HEK293 (cell line): Measurements from ENCODE around the gene HOXC5.

Experiments
- FEZF1 ChIP-seq: fragments of 450-650 bp; formaldehyde crosslinking; IDR thresholded peaks from 2 replicates; pipeline ENCODE4 v1.5.1; 2016; ENCODE audit warnings: missing biosample characterization, missing genetic modification characterization
- GLI2 ChIP-seq: fragments of 450-650 bp; formaldehyde crosslinking; IDR thresholded peaks from 2 replicates; pipeline ENCODE4; 2017; ENCODE audit warnings: missing biosample characterization, missing genetic modification characterization, low read depth, borderline replicate concordance
- KLF10 ChIP-seq: fragments of 450-650 bp; IDR thresholded peaks from 2 replicates; pipeline ENCODE4 v1.5.1; 2018; ENCODE audit warnings: missing biosample characterization, mild to moderate bottlenecking, missing genetic modification characterization
- KLF16 ChIP-seq: fragments of 450-650 bp; formaldehyde crosslinking; IDR thresholded peaks from 2 replicates; pipeline ENCODE4 v1.5.1; 2017; ENCODE audit warnings: missing biosample characterization, missing genetic modification characterization
- MYNN ChIP-seq: fragments of 450-650 bp; formaldehyde crosslinking; IDR thresholded peaks from 2 replicates; pipeline ENCODE4 v1.5.1; 2016; ENCODE audit warnings: missing biosample characterization, missing genetic modification characterization, borderline replicate concordance
- OVOL3 ChIP-seq: fragments of 450-650 bp; formaldehyde crosslinking; IDR thresholded peaks from 2 replicates; pipeline ENCODE4 v1.5.1; 2016; ENCODE audit warnings: missing biosample characterization, missing genetic modification characterization
- PRDM1 ChIP-seq: fragments of 450-650 bp; formaldehyde crosslinking; IDR thresholded peaks from 2 replicates; pipeline ENCODE4; 2016; ENCODE audit warnings: missing biosample characterization, missing genetic modification characterization
- RBAK ChIP-seq: fragments of 450-650 bp; formaldehyde crosslinking; IDR thresholded peaks from 2 replicates; pipeline ENCODE4 v1.5.1; 2016; ENCODE audit warnings: missing biosample characterization, missing genetic modification characterization
- REPIN1 ChIP-seq: fragments of 450-650 bp; formaldehyde crosslinking; IDR thresholded peaks from 2 replicates; pipeline ENCODE4 v1.5.1; 2017; ENCODE audit warnings: missing biosample characterization, missing genetic modification characterization, low read depth
- SALL2 ChIP-seq: fragments of 450-650 bp; formaldehyde crosslinking; IDR thresholded peaks from 2 replicates; pipeline ENCODE4 v1.5.0; 2017; ENCODE audit warnings: missing biosample characterization, mild to moderate bottlenecking, missing genetic modification characterization, borderline replicate concordance
- SETDB1 ChIP-seq: IDR thresholded peaks from one replicate; pipeline ENCODE4 v1.6.1; 2017; ENCODE audit warnings: mild to moderate bottlenecking, low read length, moderate library complexity, mixed read lengths; ENCODE audit not compliant: insufficient read length
- ZBTB48 ChIP-seq: fragments of 450-650 bp; formaldehyde crosslinking; IDR thresholded peaks from 2 replicates; pipeline ENCODE4 v1.5.1; 2016; ENCODE audit warnings: missing biosample characterization, missing genetic modification characterization
- ZIC2 ChIP-seq: fragments of 450-650 bp; formaldehyde crosslinking; IDR thresholded peaks from 2 replicates; pipeline ENCODE4 v1.5.1; 2016; ENCODE audit warnings: missing biosample characterization, missing genetic modification characterization
- ZNF133 ChIP-seq: fragments of 450-650 bp; formaldehyde crosslinking; IDR thresholded peaks from 2 replicates; pipeline ENCODE4 v1.5.1; 2016; ENCODE audit warnings: missing biosample characterization, missing genetic modification characterization
- ZNF174 ChIP-seq: fragments of 450-650 bp; formaldehyde crosslinking; IDR thresholded peaks from 2 replicates; pipeline ENCODE4 v1.5.0; 2017; ENCODE audit warnings: missing biosample characterization, mild to moderate bottlenecking, missing genetic modification characterization
- ZNF19 ChIP-seq: fragments of 450-650 bp; formaldehyde crosslinking; IDR thresholded peaks from 2 replicates; pipeline ENCODE4; 2016; ENCODE audit warnings: missing biosample characterization, missing genetic modification characterization, low read depth
- ZNF214 ChIP-seq: fragments of 450-650 bp; formaldehyde crosslinking; IDR thresholded peaks from 2 replicates; pipeline ENCODE4 v1.5.1; 2017; ENCODE audit warnings: missing biosample characterization, mild to moderate bottlenecking, missing genetic modification characterization, borderline replicate concordance
- ZNF223 ChIP-seq: fragments of 450-650 bp; formaldehyde crosslinking; IDR thresholded peaks from 2 replicates; pipeline ENCODE4 v1.5.1; 2016; ENCODE audit warnings: missing biosample characterization, missing genetic modification characterization
- ZNF23 ChIP-seq: fragments of 450-650 bp; formaldehyde crosslinking; IDR thresholded peaks from 2 replicates; pipeline ENCODE4 v1.5.1; 2016; ENCODE audit warnings: missing biosample characterization, missing genetic modification characterization, borderline replicate concordance
- ZNF302 ChIP-seq: fragments of 450-650 bp; formaldehyde crosslinking; IDR thresholded peaks from 2 replicates; pipeline ENCODE4 v1.5.1; 2016; ENCODE audit warnings: missing biosample characterization, missing genetic modification characterization, low read depth
- ZNF37A ChIP-seq: fragments of 450-650 bp; IDR thresholded peaks from 2 replicates; pipeline ENCODE4 v1.5.1; 2018; ENCODE audit warnings: missing biosample characterization, missing genetic modification characterization
- ZNF433 ChIP-seq: fragments of 450-650 bp; formaldehyde crosslinking; IDR thresholded peaks from 2 replicates; pipeline ENCODE4 v1.5.1; 2016; ENCODE audit warnings: missing biosample characterization, missing genetic modification characterization, low read depth
- ZNF529 ChIP-seq: fragments of 450-650 bp; formaldehyde crosslinking; IDR thresholded peaks from 2 replicates; pipeline ENCODE4 v1.5.1; 2017; ENCODE audit warnings: missing genetic modification characterization, missing biosample characterization; ENCODE audit not compliant: insufficient replicate concordance
- ZNF555 ChIP-seq: fragments of 450-650 bp; formaldehyde crosslinking; conservative IDR thresholded peaks from 2 replicates; pipeline ENCODE4 v1.5.1; 2017; ENCODE audit warnings: missing biosample characterization, mild to moderate bottlenecking, missing genetic modification characterization, inconsistent platforms
- ZNF654 ChIP-seq: fragments of 450-650 bp; formaldehyde crosslinking; IDR thresholded peaks from 2 replicates; pipeline ENCODE4 v1.5.1; 2016; ENCODE audit warnings: low read depth, missing biosample characterization, missing genetic modification characterization
- ZNF664 ChIP-seq: fragments of 450-650 bp; formaldehyde crosslinking; IDR thresholded peaks from 2 replicates; pipeline ENCODE4 v1.5.1; 2016; ENCODE audit warnings: missing biosample characterization, missing genetic modification characterization
- ZNF768 ChIP-seq: fragments of 450-650 bp; formaldehyde crosslinking; IDR thresholded peaks from 2 replicates; pipeline ENCODE4 v1.5.1; 2018; ENCODE audit warnings: missing biosample characterization, mild to moderate bottlenecking, missing genetic modification characterization
- ZNF792 ChIP-seq: fragments of 450-650 bp; formaldehyde crosslinking; IDR thresholded peaks from 2 replicates; pipeline ENCODE4 v1.5.1; 2016; ENCODE audit warnings: missing biosample characterization, missing genetic modification characterization
- ZNF837 ChIP-seq: fragments of 450-650 bp; formaldehyde crosslinking; IDR thresholded peaks from 2 replicates; pipeline ENCODE4 v1.5.1; 2016; ENCODE audit warnings: missing biosample characterization, missing genetic modification characterization
- ZSCAN30 ChIP-seq: fragments of 450-650 bp; IDR thresholded peaks from 2 replicates; pipeline ENCODE4 v1.5.1; 2018; ENCODE audit warnings: missing biosample characterization, mild to moderate bottlenecking, missing genetic modification characterization, moderate library complexity
- TF ChIP-seq, protein P1 (sequence below): fragments of 450-650 bp; formaldehyde crosslinking; IDR thresholded peaks from 2 replicates; pipeline ENCODE4 v1.5.1; 2017; ENCODE audit warnings: missing biosample characterization, missing genetic modification characterization
- TF ChIP-seq, protein P2 (sequence below): fragments of 450-650 bp; formaldehyde crosslinking; optimal IDR thresholded peaks from 2 replicates; pipeline ENCODE3; 2016; ENCODE audit warnings: missing biosample characterization, mild to moderate bottlenecking, missing genetic modification characterization
- TF ChIP-seq, protein P3 (sequence below): fragments of 450-650 bp; formaldehyde crosslinking; IDR thresholded peaks from 2 replicates; pipeline ENCODE4 v1.5.1; 2016; ENCODE audit warnings: missing biosample characterization, missing genetic modification characterization, borderline replicate concordance
- TF ChIP-seq, protein P4 (sequence below): fragments of 450-650 bp; formaldehyde crosslinking; IDR thresholded peaks from 2 replicates; pipeline ENCODE4 v1.5.1; 2016; ENCODE audit warnings: missing biosample characterization, missing genetic modification characterization

Gene HOXC5

DNA sequence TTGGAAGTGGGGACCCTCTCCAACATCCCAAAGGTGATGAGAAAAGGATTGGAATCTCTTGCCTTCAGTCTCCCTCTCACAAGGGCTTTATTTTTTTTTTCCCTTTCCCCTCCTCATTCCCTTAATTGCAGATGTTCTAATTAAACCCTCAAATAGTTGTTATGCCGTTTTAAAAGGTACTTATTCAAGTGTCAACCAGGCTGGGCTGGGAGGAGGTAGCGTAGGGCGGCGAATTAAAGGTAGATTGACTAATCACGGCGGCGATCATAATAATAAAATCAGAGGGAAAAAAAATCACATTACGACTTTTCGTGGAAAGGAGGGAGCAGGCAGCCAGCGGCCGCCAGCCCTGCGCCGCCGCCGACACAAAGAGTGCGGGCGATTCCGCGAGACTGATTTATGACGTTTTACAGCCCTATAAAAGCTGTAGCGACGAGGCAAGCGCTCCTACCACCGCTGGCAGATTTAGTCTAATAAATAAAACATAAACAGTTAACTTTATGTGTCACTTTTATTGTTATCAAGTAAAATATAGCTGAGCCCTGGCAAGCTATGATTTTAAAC lies 19.1 kb downstream of the HOXC5 start (continued):
- TF ChIP-seq, protein P1, sequence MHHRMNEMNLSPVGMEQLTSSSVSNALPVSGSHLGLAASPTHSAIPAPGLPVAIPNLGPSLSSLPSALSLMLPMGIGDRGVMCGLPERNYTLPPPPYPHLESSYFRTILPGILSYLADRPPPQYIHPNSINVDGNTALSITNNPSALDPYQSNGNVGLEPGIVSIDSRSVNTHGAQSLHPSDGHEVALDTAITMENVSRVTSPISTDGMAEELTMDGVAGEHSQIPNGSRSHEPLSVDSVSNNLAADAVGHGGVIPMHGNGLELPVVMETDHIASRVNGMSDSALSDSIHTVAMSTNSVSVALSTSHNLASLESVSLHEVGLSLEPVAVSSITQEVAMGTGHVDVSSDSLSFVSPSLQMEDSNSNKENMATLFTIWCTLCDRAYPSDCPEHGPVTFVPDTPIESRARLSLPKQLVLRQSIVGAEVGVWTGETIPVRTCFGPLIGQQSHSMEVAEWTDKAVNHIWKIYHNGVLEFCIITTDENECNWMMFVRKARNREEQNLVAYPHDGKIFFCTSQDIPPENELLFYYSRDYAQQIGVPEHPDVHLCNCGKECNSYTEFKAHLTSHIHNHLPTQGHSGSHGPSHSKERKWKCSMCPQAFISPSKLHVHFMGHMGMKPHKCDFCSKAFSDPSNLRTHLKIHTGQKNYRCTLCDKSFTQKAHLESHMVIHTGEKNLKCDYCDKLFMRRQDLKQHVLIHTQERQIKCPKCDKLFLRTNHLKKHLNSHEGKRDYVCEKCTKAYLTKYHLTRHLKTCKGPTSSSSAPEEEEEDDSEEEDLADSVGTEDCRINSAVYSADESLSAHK (tag by site-specific recombination): peak; percentile 97
- TF ChIP-seq ZNF133 (no peak), ZNF792 (no peak), ZSCAN30 (peak; percentile 100), ZNF837 (tag by site-specific recombination) (no peak), ZNF19 (peak; percentile 98), REPIN1 (tag by site-specific recombination) (peak; percentile 87; the same call in 1 of the 2 replicates), RBAK (no peak), ZNF214 (tag by site-specific recombination) (no peak; the same call in 1 of the 2 replicates), ZNF768 (tag by site-specific recombination) (no peak), MYNN (tag by site-specific recombination) (peak; percentile 31), FEZF1 (tag by site-specific recombination) (peak; percentile 99), GLI2 (tag by site-specific recombination) (peak; percentile 99), ZNF433 (no peak), SALL2 (tag by site-specific recombination) (no peak), KLF10 (tag by site-specific recombination) (peak; percentile 92), ZBTB48 (tag by site-specific recombination) (no peak; the same call in 1 of the 2 replicates), SETDB1 (no peak), KLF16 (tag by site-specific recombination) (peak; percentile 78), ZNF555 (tag by site-specific recombination) (no peak), ZNF664 (tag by site-specific recombination) (peak; percentile 80), ZNF654 (no peak), ZNF223 (tag by site-specific recombination) (peak; percentile 86), ZNF529 (tag by site-specific recombination) (no peak), ZNF302 (no peak), ZNF37A (tag by site-specific recombination) (no peak), PRDM1 (tag by site-specific recombination) (peak; percentile 70), ZNF23 (no peak), ZNF174 (no peak), ZIC2 (tag by site-specific recombination) (peak; percentile 96), OVOL3 (tag by site-specific recombination) (peak; percentile 95)
- TF ChIP-seq, protein P2, sequence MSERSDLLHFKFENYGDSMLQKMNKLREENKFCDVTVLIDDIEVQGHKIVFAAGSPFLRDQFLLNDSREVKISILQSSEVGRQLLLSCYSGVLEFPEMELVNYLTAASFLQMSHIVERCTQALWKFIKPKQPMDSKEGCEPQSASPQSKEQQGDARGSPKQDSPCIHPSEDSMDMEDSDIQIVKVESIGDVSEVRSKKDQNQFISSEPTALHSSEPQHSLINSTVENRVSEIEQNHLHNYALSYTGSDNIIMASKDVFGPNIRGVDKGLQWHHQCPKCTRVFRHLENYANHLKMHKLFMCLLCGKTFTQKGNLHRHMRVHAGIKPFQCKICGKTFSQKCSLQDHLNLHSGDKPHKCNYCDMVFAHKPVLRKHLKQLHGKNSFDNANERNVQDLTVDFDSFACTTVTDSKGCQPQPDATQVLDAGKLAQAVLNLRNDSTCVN: peak; percentile 40
- TF ChIP-seq, protein P3, sequence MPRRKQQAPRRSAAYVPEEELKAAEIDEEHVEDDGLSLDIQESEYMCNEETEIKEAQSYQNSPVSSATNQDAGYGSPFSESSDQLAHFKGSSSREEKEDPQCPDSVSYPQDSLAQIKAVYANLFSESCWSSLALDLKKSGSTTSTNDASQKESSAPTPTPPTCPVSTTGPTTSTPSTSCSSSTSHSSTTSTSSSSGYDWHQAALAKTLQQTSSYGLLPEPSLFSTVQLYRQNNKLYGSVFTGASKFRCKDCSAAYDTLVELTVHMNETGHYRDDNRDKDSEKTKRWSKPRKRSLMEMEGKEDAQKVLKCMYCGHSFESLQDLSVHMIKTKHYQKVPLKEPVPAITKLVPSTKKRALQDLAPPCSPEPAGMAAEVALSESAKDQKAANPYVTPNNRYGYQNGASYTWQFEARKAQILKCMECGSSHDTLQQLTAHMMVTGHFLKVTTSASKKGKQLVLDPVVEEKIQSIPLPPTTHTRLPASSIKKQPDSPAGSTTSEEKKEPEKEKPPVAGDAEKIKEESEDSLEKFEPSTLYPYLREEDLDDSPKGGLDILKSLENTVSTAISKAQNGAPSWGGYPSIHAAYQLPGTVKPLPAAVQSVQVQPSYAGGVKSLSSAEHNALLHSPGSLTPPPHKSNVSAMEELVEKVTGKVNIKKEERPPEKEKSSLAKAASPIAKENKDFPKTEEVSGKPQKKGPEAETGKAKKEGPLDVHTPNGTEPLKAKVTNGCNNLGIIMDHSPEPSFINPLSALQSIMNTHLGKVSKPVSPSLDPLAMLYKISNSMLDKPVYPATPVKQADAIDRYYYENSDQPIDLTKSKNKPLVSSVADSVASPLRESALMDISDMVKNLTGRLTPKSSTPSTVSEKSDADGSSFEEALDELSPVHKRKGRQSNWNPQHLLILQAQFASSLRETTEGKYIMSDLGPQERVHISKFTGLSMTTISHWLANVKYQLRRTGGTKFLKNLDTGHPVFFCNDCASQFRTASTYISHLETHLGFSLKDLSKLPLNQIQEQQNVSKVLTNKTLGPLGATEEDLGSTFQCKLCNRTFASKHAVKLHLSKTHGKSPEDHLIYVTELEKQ (tag by site-specific recombination): peak; percentile 94
- TF ChIP-seq, protein P4, sequence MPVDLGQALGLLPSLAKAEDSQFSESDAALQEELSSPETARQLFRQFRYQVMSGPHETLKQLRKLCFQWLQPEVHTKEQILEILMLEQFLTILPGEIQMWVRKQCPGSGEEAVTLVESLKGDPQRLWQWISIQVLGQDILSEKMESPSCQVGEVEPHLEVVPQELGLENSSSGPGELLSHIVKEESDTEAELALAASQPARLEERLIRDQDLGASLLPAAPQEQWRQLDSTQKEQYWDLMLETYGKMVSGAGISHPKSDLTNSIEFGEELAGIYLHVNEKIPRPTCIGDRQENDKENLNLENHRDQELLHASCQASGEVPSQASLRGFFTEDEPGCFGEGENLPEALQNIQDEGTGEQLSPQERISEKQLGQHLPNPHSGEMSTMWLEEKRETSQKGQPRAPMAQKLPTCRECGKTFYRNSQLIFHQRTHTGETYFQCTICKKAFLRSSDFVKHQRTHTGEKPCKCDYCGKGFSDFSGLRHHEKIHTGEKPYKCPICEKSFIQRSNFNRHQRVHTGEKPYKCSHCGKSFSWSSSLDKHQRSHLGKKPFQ (tag by site-specific recombination): peak; percentile 91
